Measurements from ENCODE around the gene LRP2. TPM values are rescaled to one million over a fixed set of nuclear protein-coding genes. Genes with fewer than 3 reads are reported as not detected.
A peak's percentile ranks its signal among the peaks of the same experiment; 100 is the strongest.
"Not testable (repeated sequence)": the region's sequence is repeated elsewhere in the genome, so short reads cannot be mapped to it uniquely, and the experiment has no call there.

The LRP2 gene
- 0.02 TPM for polyA plus RNA-seq (2013, experiment 1 of 2; ENCODE audit: insufficient read length)
- 0.95 TPM for polyA plus RNA-seq (2013, experiment 2 of 2; ENCODE audit: insufficient read length)

DNA sequence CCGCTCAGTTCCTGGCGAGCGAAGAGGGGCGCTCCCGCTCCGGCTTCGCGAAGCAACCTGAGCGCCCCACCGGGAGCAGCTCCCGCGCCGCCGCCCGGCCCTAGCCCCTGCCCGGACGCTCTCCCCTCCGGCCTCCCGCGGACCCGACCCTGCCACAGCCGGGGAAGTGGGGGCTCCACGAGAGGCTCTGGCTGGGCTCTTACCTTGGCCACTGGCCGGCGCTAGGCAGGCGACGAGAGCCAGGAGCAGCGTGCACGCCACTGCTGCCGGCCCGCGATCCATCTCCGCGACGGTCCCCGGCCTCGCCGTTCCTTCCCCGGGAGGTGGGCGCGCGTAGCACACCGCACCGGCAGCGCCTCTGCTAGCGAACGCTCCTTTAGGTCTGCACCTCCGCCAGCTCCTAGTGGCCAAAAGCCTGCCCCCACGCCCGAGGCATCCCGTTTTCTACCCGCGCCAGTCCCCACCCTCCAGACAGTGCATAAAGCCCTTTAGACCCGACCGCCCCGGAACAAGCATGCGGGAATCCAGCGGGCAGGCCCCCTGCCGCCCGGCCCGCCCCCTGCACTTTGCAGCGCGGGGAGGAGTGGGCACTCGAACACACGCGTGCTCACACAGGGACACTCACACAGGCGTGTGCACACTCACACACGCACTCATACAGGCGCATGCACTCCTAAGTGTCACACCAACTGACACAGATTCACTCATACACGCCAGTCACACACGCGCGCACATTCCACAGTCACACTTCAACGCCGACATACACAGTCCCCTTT is at the start of gene LRP2:
LRP2 (minus strand) TSS at position 417 of the 776 bp plus-strand sequence; CDS start at position 282, 135 bp downstream.
- DNase-seq = no peak

DNA sequence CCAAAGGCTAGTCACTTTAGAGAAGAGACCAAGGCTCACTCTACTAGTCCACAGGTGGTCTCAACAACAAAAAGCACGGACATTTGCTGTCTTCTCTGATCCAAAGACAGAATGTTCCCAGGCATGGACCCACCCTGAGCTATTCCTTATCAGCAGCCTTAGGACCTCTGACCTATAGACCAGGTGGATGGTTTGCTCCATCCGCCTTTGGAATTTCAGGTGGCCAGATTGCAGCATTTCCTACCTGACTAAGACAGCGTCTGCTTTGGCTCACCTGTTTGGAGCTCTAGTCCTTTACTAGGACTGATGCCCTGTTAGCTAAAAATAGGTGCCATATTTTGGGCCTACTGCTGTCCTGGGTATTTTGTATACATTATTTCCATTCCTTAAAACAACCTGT is 44.6 kb upstream of the LRP2 start:
- DNase-seq = no peak

DNA sequence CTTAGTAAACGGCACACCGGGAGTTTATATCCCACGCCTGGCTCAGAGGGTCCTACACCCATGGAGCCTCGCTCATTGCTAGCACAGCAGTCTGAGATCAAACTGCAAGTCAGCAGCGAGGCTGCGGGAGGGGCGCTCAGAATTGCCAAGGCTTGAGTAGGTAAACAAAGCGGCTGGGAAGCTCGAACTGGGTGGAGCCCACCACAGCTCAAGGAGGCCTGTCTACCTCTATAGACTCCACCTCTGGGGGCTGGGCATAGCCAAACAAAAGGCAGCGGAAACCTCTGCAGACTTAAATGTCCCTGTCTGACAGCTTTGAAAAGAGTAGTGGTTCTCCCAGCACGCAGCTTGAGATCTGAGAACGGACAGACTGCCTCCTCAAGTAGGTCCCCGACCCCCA is 37.2 kb upstream of the LRP2 start:
- not testable (repeated sequence) for DNase-seq

DNA sequence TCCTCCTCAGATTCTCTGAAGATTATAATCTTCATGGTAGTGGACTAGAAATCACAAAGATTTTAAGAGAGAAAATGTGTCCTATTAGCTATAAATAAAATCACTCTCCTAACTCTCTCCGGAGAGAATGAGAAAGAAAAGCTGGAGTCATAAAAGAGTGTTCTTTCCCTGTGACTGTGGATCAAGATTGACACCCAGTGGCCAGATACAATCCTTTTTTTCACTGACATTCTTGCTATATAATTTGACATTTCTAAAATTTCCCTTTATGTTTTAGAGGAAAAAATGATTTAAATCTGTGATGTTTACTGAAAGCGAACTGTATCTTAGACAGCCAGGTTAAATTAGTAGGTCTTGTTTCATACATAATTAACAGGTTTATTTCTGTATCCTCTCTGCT is 35.4 kb upstream of the LRP2 start:
- peak; percentile 2 for DNase-seq

DNA sequence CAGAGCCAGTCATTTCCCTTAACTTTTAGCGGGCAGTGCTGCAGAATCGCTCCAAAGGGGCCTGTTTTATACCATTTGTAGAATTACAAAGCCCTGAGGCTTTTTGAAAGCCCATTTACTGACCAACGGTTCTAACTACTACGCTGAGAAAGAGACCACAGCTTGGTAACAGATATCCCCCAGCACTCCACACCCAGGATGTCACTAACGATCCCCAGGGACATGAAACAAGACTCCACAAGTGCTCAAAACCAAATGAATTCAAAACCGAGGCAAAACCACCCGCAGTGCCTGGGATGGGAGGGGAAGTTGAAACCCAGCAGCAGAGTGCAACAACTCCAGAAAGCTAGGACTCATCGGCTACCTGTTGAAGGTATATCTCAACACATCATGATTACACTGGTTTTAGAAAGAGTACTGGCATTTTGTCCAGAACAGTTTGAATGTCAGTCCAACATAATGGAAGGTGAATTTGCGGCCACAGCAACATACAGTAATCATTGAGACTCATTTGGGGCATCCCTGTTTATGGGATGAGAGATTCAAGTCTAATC is 33.6 kb upstream of the LRP2 start:
- no peak for DNase-seq

DNA sequence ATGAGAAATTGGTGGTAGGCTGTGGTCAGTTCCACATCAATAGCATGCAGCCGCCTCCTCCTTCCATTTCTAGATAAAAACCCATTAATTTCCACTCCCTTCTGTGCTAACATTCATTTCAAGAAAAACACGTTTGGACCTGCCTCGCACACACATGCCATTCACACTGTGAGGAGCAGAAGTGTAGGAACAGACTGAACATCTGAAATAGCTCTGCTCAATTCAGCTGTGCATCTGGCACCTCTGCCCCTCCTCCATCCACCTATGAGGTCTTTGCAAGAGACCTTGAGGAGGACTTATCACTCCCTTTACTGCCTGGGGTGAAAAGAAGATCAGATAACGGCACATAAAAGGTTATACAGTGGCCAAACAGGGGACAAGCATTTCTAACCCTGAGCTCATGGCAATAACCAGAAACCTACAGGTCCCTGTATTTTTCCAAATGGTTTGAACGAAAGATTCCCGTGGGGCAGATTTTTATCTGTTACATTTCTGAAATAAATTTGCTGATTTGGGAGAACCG is 30.8 kb upstream of the LRP2 start:
- no peak for DNase-seq

DNA sequence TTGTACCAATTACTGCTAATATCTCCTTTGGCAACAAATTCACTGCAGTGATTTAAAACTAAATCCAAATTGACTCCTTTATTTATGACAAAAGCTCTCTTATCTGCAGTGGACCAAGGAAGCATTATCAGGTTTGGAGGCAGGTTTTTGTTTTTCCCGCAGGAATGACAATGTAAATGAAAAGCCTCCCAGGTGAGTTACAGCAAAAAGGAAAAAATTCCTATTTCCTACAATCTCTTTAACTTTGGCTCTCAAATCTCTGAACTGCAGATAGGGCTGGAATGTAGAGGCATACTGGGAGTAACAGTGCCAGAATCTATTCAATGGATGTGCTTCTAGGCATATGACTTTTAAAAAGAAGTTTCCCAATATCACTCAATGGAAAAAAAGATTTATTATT is 28.9 kb upstream of the LRP2 start:
- no peak for DNase-seq

DNA sequence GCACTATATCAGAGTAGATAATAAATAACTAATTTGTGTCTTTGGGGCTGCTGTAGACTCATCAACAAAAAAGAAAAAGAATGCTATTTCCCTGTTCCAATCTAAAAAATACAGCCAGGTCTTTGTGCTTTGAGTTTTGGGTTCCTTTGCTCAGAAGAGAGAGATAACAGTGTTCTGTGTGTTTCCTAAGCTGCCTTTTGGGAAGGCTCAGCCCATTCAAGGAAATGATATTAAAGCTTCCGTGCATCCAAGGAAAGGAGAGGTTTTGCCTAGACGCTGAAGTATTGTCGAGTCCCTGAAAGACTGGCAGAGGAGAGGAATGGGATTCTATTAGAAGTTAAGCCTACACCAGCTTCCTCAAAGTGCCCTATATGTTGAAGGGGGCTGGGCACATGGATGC is 25.8 kb upstream of the LRP2 start:
- no peak for DNase-seq

DNA sequence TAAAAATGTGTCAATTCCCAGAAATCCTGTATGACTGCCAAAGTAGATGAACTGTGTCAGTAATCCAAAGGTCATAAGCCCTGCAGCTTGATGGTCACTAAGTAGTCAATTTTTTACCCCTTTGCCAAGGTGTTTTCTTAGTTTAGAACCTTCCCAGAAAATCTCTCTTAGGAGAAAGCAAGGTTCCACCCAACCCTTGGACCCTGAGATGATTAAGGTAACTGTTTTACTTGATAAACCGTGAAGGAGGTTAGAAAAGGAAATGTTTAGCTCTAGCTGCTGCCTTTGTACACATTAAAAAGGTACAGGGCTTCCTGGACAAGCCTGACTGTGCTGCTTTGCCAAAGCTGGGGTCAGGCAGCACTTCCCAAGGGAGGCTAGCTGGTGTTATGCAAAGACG is 24.4 kb upstream of the LRP2 start:
- no peak for DNase-seq

DNA sequence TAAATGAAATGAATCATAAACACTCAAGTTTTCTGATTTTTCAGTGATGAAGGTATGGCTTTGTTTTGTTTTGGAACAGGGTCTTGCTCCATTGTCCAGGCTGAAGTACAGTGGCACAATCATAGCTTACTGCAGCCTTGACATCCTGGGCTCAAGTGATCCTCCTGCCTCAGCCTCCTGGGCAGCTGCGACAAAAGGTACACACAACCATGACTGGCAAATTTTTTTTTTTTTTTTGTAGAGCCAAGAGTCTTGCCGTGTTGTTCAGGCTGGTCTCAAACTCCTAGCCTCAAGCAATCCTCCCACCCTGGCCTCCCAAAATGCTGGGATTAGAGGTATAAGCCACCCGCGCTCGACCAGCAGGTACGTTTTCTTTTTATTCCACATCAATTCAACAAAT is 22.5 kb upstream of the LRP2 start:
- no peak for DNase-seq

DNA sequence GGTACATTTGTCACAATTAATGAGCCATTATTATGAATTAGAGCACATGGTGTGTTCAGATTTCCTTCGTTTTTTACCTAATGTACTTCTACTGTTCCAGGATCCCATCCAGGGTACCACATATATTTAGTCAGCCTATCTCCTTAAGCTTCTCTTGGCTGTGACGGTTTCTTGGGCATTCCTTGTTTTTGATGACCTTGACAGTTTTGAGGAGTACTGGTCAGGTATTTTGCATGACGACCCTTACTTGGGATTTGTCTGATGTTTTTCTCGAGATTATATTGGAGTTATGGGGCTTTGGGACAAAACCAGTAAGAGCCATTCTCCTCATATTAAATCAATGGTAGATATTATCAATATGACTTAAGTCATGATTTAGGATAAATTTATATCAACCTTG is 10.2 kb upstream of the LRP2 start:
- no peak for DNase-seq

DNA sequence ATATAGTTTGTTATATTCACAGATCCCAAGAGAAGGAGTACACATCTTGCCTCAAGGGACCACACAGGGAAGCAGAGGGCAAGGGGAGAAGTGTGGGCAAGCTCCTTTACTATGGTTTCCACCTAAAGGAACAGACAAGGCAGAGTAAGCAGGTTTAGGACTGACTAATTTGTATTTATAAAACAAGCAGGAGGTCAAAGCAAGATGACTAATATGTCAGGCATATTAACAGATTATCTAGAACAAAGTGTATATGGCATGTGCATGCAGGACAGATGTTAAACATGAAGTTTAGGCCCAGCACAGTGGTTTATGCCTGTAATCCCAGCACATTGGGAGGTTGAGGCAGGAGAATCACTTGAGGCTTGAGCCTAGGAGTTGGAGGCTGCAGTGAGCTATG is 3.7 kb upstream of the LRP2 start:
- no peak for DNase-seq

DNA sequence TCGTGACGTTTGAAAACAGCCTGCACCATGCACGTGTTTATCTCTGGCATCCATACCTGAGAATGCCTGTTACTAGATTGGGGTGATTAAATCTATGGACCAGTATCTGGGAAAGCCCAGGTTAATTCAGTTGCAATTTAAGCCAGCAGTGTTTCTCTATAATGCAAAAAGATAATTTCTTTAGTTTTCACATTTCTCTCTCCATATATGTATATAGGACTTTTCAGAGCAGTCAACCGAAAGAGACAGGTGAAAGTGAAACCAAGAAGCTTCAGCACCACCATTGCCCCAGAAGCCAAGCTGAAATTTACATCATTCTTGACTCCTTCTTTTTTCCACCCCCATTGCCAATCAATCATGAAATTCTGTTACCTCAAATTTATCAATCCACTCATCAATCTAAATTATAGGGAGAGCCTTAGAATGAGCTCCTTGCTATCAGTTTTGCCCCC is 2.7 kb upstream of the LRP2 start:
- DNase-seq = no peak

DNA sequence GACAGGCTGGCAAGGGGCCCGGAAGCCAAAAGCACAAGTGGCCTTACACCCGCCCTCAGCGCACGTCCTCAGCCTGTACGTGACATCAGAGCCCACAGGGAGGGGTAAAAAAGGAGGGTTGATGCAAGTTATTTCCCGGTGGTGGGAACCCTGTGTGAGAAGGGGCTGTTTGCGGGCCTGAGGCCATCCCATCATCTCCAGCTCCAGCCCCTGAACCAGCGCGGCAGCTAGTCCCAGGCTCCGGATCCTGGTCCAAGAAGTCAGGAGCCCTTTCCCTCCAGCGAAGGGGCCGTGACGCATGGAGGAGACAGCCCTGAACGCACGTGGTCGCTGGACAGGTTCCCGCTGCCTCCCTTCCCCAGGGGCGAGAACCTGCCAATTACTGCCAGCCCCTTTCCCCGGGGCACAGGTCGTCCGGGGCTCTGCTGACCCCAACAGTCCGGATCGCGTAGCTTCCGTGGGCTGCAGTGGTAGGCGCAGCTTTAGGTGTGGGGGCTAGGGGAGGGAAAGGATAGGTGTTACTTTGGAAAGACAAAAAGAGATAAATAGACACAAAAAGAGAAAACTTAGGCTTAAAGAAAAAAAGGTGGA is 1.3 kb upstream of the LRP2 start:
- no peak for DNase-seq

DNA sequence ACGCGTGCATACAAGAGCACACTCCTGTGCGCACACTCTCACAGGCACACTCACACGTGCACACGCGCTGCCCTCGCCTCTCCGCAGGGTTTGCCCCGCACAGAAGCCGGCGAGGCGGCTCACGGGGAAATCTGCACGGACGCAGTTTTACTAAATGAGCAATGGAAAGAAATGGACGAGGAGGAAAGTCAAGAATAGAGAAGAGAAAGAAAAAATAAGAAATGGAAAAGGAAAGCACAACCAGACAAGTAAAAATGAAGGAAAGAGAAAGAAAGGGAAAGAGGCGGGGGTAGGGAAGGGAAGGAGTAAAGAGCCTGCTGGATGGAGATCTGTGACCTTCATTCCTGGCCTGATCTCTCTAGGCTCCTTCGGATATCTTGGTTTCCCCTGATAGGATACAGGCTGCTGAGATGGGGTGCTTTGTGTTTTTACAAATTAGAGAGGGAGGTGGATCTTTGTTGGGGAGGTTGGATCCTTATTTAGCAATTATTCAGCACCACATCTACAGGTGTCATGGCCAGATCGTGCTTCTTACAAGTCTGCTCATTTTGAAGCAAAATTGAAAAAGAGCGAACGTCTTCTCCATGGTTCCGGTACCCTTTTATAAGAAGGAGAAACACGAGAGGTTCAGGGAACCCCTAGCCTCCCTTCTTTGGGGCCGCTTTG is 693 bp upstream of the LRP2 start:
- DNase-seq = no peak

DNA sequence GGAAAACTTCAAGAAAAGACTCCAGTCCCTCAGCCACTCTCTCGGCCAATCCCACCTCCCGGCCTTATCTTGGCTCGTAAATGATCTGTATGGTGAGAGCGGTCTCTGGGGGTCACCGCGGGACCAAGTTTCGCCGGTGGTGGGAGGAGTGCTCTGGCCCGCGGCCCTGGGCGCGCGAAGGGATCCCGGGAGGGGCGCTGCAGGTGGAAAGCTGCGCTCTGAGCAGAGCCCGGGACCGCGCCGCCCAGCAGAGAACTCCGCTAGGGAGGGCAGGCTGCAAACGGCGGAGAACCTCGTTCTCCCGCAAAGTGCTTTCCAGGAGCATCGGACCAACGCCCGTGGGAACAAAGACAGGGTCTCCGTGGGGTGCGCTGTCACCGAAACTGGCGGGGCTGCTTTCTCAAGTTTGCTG is 622 bp downstream of the LRP2 start:
- no peak for DNase-seq

DNA sequence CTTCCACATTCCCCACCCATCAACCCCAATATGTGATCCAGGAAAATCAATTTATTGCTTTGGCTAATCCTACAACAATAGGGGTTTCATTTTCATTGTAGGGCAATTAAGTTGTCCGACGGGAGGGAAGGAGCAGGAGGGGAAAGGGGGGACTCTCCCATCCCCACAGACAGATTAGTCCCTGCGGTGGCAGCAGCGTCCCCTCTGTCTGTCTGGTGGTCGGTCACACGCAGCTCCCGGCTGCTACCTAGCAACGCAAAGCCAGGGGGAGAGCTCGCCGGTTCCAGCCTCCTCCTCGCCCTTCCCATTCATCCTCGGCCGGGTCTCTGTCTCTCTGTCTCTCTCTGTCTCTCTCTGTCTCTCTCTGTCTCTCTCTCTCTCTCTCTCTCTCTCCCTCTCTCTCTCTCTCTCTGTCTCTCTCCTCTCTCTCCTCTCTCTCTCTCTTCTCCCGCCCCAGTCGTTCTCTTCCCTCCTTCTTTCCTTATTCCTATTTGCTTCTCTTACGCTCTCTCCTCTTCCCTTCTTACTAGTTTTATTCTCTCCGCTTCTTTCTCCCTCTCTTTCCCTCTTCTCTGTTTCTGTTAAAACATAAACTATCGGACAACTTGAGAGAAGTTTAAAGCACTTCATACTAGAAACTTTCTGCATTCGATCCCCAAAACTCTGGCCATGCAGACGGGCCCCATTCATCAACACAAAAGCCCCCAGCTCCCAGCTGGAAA is 1.2 kb downstream of the LRP2 start:
- no peak for DNase-seq

DNA sequence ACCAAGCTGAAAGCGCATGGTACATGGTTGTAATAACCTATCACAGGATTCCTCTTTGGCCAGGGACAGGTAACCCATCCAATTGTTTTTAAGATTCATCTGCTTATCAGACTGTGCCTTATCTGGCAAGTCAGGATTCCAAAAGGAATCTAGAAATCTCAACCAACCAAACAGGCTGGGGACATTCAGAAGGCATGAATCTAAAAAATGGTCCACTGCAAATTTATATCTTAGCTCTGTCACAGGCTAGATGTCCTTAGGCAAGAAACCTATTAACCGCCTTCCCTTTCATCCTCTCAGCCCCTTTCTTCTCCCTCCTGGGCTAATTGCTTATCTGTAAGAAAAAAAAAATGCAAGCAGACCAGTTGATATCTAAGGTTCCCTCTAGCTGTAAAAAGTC is 4.3 kb downstream of the LRP2 start:
- no peak for DNase-seq

DNA sequence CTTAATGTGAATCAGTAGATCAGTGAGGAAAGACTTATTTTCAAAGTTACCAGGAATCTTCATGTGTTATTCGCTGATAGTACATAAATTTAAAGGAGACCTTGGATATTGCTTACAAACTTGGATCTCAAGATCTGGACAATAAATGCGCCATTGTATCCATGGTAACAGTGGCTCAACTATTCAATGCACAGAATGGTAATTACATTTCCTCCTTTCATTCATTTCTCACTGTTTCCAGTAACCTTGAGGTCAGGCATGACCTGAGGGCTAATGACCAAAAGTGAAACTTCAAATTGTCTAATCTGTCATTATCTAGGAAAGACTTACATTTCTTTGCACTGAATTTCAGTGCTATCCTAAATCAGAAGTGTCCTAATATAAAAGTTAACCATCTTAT is 8.1 kb downstream of the LRP2 start:
- DNase-seq = no peak

DNA sequence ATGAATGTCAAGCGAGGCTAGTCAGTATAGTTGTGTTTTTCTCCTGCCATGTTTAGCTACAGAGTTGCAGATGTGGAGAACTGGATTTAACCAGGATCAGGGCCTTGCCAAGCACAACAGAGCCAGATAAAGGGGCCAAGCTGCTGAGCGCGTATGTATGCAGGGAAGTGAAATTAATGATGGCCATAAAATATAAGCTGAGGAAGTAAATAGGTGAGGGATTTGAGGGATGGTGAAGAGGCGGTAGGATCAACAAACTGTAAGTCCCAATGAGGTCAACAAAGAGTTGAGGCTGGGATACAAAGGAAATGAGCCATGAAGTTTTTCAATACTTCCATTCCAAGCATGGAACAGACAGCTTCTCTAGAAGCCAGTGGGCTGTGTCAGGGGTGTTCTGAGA is 10.6 kb downstream of the LRP2 start:
- DNase-seq = no peak

DNA sequence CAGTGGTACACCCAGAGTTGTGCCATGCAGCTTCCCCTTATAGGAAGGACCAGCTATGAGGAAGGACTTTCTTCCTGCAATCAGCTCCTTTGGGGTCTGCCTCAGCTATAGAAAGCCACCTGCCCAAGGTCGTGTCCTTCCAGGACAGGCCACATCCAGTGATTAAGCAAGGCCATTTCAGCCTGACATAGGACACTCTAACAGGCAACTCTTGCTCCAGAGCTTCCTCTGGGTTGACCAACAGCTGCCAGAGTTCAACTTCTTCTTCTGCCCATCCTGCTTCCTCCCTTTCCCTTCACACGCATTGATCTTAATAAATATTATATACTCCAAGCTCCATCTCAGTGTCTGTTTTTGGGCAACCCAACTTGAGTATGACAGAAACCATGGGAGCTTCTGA is 12.8 kb downstream of the LRP2 start:
- no peak for DNase-seq

DNA sequence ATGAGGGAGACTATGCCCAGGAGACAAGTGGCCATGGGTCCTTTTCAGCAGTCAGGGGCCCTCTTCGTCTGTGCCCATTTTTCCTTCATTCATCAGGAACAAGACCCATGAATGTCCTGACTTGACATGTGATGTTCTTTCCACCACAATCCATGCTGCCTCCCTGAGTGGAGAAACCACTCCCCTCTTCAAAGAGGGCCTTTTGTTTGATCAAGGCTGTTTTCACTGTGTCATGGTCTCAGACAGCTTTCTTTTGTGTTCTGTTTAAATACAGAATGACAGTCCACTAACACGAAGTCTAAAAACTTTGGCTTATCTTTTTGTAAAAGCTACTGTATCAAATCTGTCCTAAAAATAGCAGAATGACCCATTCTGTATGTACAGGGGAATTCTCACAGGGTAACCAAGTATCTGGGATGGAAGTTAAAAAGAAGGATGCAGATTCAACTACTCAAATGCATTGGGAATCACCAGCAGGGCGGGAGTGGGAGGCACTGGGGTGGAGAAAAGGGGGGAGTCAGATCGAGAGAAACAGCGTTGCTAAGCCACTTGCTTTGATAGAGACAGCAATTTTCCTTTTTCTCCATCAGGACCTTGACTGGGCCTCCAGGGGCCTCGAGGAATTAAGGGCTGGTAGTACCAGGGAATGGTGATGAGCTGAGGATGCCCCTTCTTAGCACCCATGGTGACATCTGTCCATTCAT is 13.9 kb downstream of the LRP2 start:
- no peak for DNase-seq

All from fibroblast of skin of scalp (primary cell).